Measurements from ENCODE around the gene ITM2A.

DNA sequence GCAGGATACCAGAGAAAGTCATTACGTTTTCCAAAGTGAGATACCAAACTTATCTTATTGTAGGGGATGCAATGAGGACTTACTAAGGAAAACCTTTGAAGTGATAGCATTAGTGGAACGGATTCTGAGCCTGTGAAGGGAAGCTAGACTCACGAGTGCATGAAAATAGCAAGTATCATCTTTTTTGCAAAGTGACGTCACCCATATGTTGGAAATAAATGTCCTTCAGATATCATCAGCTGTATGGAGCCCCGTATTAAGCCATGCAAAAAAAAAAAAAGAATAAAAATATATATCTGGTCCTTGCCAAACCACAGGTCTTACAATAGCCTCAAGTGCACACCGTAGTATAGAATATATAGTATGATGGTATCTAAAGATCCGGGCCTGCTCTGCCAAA lies 46.8 kb upstream of the ITM2A start:
- no peak for TF ChIP-seq EZH2 (IDR thresholded peaks at IDR 0.05; ENCODE audit: low read depth)
- TF ChIP-seq, protein P1, sequence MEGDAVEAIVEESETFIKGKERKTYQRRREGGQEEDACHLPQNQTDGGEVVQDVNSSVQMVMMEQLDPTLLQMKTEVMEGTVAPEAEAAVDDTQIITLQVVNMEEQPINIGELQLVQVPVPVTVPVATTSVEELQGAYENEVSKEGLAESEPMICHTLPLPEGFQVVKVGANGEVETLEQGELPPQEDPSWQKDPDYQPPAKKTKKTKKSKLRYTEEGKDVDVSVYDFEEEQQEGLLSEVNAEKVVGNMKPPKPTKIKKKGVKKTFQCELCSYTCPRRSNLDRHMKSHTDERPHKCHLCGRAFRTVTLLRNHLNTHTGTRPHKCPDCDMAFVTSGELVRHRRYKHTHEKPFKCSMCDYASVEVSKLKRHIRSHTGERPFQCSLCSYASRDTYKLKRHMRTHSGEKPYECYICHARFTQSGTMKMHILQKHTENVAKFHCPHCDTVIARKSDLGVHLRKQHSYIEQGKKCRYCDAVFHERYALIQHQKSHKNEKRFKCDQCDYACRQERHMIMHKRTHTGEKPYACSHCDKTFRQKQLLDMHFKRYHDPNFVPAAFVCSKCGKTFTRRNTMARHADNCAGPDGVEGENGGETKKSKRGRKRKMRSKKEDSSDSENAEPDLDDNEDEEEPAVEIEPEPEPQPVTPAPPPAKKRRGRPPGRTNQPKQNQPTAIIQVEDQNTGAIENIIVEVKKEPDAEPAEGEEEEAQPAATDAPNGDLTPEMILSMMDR (conservative IDR thresholded peaks at IDR 0.05) = no peak
